ENCODE results near the gene GLDC.

- TF ChIP-seq POLR2A (IDR thresholded peaks at IDR 0.05), result no peak
- no peak for TF ChIP-seq CTCF (IDR thresholded peaks at IDR 0.05)
Observed at GRCh38 chr9:6664204-6664680, 18.7 kb upstream of the GLDC start.

Measured in ovary (tissue), 3 donors.